ENCODE measurements around the gene CNTN1.

DNA sequence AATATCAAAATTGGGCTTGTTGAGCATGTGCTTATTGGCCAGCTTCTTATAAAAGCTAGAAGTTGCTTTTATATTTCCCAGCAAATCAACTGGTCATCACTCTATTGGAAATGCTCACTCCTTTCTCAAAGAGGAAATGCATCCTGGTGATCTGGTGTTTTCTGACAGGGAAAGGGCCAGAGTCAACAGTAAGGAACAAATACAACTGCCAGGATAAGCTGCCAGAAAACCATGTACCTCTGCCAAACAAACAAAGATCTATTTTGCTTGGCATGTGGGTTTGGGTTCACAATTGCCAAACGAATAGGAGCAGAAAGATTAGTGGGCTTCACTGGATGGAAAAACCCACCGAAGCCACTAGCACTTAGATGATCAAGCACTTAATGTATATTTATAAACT, 369.0 kb downstream of the CNTN1 start:
- TF ChIP-seq, protein P1, sequence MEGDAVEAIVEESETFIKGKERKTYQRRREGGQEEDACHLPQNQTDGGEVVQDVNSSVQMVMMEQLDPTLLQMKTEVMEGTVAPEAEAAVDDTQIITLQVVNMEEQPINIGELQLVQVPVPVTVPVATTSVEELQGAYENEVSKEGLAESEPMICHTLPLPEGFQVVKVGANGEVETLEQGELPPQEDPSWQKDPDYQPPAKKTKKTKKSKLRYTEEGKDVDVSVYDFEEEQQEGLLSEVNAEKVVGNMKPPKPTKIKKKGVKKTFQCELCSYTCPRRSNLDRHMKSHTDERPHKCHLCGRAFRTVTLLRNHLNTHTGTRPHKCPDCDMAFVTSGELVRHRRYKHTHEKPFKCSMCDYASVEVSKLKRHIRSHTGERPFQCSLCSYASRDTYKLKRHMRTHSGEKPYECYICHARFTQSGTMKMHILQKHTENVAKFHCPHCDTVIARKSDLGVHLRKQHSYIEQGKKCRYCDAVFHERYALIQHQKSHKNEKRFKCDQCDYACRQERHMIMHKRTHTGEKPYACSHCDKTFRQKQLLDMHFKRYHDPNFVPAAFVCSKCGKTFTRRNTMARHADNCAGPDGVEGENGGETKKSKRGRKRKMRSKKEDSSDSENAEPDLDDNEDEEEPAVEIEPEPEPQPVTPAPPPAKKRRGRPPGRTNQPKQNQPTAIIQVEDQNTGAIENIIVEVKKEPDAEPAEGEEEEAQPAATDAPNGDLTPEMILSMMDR (IDR thresholded peaks at IDR 0.05; ENCODE audit: poor library complexity): no peak
- no peak for TF ChIP-seq EZH2 (IDR thresholded peaks at IDR 0.05; ENCODE audit: borderline replicate concordance)

Data from hepatocyte (in vitro differentiated cells).